HG03457 (cell line): Measurements from ENCODE around the gene TRPC5OS.

Experiments
- ATAC-seq: cut with Tn5 transposase; IDR thresholded peaks from one replicate; pipeline ENCODE4 v1.9.1; 2021; ENCODE audit warnings: moderate number of reproducible peaks; ENCODE audit not compliant: unreplicated experiment

The TRPC5OS gene

GRCh38 chrX:111892375-111892774 is 16.4 kb downstream of the TRPC5OS start:
- no peak for ATAC-seq

DNA sequence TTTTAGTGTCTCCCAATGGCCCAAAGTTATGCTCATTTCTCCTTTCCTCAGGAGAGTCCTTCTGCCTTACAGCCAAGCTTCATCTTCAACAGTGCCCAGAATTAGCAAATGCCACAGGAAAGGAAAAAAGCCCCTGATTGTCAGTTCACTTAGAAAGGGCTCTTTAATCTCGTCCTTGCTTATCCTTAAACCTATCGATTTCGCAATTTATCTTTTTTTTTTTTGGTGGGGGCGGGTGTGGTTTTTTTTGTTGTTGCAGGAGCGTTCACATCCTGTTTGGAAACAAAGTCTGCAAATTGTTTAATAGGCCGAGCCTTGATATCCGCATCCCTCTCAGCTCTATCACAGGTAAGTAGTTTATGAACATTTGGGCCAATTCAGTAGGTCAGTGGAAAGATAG is 20.2 kb downstream of the TRPC5OS start:
- ATAC-seq = no peak

- ATAC-seq = no peak
Measured at GRCh38 chrX:111914398-111915090, 38.6 kb downstream of the TRPC5OS start.

- ATAC-seq = no peak
Measured at GRCh38 chrX:111917591-111917990, 41.6 kb downstream of the TRPC5OS start.

DNA sequence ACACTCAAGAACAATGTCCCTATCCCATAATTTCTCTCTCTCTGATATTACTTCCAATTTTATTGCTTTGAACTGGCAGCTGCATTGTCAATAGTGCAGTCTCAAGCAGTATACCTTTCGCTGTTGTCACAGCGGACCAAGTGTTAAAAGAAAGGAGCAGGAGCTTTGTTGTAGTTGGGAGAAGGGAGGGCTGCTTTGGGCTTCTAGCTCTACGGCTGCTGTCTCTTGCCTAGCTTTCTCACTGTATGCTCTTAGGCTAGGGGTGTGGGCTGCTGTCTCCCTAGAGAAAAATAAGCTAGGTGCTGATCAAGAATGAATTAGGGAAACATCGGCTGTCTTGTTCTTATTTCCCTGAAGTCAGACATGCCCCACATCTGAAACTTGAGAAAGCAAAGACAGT is 52.5 kb downstream of the TRPC5OS start:
- no peak for ATAC-seq
